OCI-LY7 (cell line): Measurements from ENCODE around the gene THRB. TPM values are rescaled to one million over a fixed set of nuclear protein-coding genes. Genes with fewer than 3 reads are reported as not detected.

Experiments
- BruUV-seq: library from RNA; stranded (reverse); fragments of 400-500 nt; replicated peaks from 2 replicates; lab custom pipeline; 2021; lab: Mats Ljungman, UMichigan
- CTCF ChIA-PET: fragments of 300-600 bp; sonication (Branson Sonifier 250); formaldehyde crosslinking; loops from one replicate; lab custom pipeline; 2022; ENCODE audit warnings: antibody characterized with exemption; ENCODE audit not compliant: unreplicated experiment; lab: Charles Lee
- POLR2A ChIA-PET: fragments of 300-600 bp; sonication (Branson Sonifier 250); formaldehyde crosslinking; loops from one replicate; lab custom pipeline; 2022; ENCODE audit warnings: antibody characterized with exemption; lab: Charles Lee
- DNase-seq: peaks from one replicate; pipeline ENCODE4 v3.0.0-alpha.2; 2015; ENCODE audit warnings: low spot score
- H2AFZ ChIP-seq: fragments of 200-600 bp; sonication (generic), shearing (Covaris generic); 2 replicates; pipeline ENCODE4 v1.6.1; 2014; ENCODE audit warnings: mild to moderate bottlenecking, antibody characterized with exemption, low read length, moderate library complexity
- H3K27ac ChIP-seq: fragments of 200-600 bp; sonication (generic); 2 replicates; pipeline ENCODE4 v1.5.1; 2014; ENCODE audit warnings: mixed run types, low read depth, mild to moderate bottlenecking, moderate library complexity, low read length, inconsistent platforms; ENCODE audit not compliant: poor library complexity, severe bottlenecking
- H3K36me3 ChIP-seq: fragments of 200-600 bp; sonication (generic); 2 replicates; pipeline ENCODE4 v1.6.1; 2014; ENCODE audit warnings: mild to moderate bottlenecking, antibody characterized with exemption, low read length, moderate library complexity, mixed read lengths; ENCODE audit not compliant: insufficient read depth
- H3K4me1 ChIP-seq: fragments of 200-600 bp; sonication (generic); 2 replicates; pipeline ENCODE4 v1.5.1; 2014; ENCODE audit warnings: mild to moderate bottlenecking, low read length; ENCODE audit not compliant: insufficient read depth, poor library complexity, severe bottlenecking
- H3K4me2 ChIP-seq: fragments of 200-600 bp; sonication (generic); 2 replicates; pipeline ENCODE4 v1.6.1; 2014; ENCODE audit warnings: mild to moderate bottlenecking, low read length
- H3K4me3 ChIP-seq: fragments of 200-600 bp; sonication (generic); 2 replicates; pipeline ENCODE4 v1.5.1; 2014; ENCODE audit warnings: mild to moderate bottlenecking, low read depth, low read length; ENCODE audit not compliant: poor library complexity, severe bottlenecking
- H3K79me2 ChIP-seq: fragments of 200-600 bp; sonication (generic); 2 replicates; pipeline ENCODE4 v1.6.1; 2016; ENCODE audit warnings: low read depth, mild to moderate bottlenecking, low read length, moderate library complexity, mixed read lengths; ENCODE audit not compliant: insufficient read depth
- H3K9me2 ChIP-seq: fragments of 200-600 bp; sonication (generic); 2 replicates; pipeline ENCODE4 v1.6.1; 2016; ENCODE audit warnings: mild to moderate bottlenecking, low read length, mixed read lengths; ENCODE audit not compliant: insufficient read depth
- H3K9me3 ChIP-seq: fragments of 200-600 bp; sonication (generic); 2 replicates; pipeline ENCODE4 v1.6.1; 2014; ENCODE audit warnings: mild to moderate bottlenecking, mixed run types, low read length, mixed read lengths
- H4K20me1 ChIP-seq: fragments of 200-600 bp; sonication (generic); 2 replicates; pipeline ENCODE4 v1.6.1; 2014; ENCODE audit warnings: mild to moderate bottlenecking, antibody characterized with exemption, low read length, moderate library complexity, mixed read lengths; ENCODE audit not compliant: insufficient read depth
- EZH2phosphoT487 ChIP-seq: fragments of 200-600 bp; sonication (generic); IDR thresholded peaks from 2 replicates; pipeline ENCODE4 v1.6.1; 2018; ENCODE audit warnings: low read depth, borderline replicate concordance, mild to moderate bottlenecking, mixed run types, antibody characterized with exemption, low read length, moderate library complexity, mixed read lengths
- intact Hi-C: fragments of 100-400 bp; cut with micrococcal nuclease; formaldehyde crosslinking; loops from one replicate; pipeline ENCODE4 v1.10.0; 2022; ENCODE audit not compliant: unreplicated experiment
- total RNA-seq, 2 experiments: library from RNA; depleted of rRNA in 1 of 2; stranded (reverse); fragments of >200 nt in 1 of 2; shearing (Covaris generic) in 1 of 2; gene quantifications; 2 replicates each; pipeline ENCODE4 v1.2.3, GENCODE V29; 2014 to 2022
- TF ChIP-seq, protein P1 (sequence below): fragments of 200-600 bp; sonication (generic); conservative IDR thresholded peaks from 2 replicates; pipeline ENCODE4 v1.5.1; 2014; ENCODE audit warnings: mild to moderate bottlenecking, antibody characterized with exemption, low read length, moderate library complexity, mixed read lengths

THRB gene
- total RNA-seq, 2 experiments from 2014 or later, result not detected

GRCh38 chr3:24476871-24477656 lies 17.6 kb downstream of the THRB start:
- H3K4me2 ChIP-seq, result no peak overlapping the region
- DNase-seq, result no peak
- intact Hi-C loops, result no loop called here
- no TSS peak for BruUV-seq
- POLR2A ChIA-PET, result interaction anchor here (1.2 to 1.3 kb wide), 2 partner anchors 8 to 49 kb away, joined by 3 read pairs; no protein-coding TSS in a partner anchor
- no peaks in the 10 kb centered on the region for H3K4me1 ChIP-seq
- CTCF ChIA-PET, result no interaction called here
- H3K79me2 ChIP-seq, result no peaks in the 10 kb centered on the region
- no peaks in the 10 kb centered on the region for H3K9me3 ChIP-seq
- no peak overlapping the region for H2AFZ ChIP-seq
- H3K27ac ChIP-seq, result no peak overlapping the region
- H3K4me3 ChIP-seq, result no peak overlapping the region
- no peaks in the 10 kb centered on the region for H4K20me1 ChIP-seq
- no peaks in the 10 kb centered on the region for H3K9me2 ChIP-seq
- no peaks in the 10 kb centered on the region for H3K36me3 ChIP-seq
- TF ChIP-seq EZH2phosphoT487, result no peak
- TF ChIP-seq, protein P1, sequence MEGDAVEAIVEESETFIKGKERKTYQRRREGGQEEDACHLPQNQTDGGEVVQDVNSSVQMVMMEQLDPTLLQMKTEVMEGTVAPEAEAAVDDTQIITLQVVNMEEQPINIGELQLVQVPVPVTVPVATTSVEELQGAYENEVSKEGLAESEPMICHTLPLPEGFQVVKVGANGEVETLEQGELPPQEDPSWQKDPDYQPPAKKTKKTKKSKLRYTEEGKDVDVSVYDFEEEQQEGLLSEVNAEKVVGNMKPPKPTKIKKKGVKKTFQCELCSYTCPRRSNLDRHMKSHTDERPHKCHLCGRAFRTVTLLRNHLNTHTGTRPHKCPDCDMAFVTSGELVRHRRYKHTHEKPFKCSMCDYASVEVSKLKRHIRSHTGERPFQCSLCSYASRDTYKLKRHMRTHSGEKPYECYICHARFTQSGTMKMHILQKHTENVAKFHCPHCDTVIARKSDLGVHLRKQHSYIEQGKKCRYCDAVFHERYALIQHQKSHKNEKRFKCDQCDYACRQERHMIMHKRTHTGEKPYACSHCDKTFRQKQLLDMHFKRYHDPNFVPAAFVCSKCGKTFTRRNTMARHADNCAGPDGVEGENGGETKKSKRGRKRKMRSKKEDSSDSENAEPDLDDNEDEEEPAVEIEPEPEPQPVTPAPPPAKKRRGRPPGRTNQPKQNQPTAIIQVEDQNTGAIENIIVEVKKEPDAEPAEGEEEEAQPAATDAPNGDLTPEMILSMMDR, result no peak

DNA sequence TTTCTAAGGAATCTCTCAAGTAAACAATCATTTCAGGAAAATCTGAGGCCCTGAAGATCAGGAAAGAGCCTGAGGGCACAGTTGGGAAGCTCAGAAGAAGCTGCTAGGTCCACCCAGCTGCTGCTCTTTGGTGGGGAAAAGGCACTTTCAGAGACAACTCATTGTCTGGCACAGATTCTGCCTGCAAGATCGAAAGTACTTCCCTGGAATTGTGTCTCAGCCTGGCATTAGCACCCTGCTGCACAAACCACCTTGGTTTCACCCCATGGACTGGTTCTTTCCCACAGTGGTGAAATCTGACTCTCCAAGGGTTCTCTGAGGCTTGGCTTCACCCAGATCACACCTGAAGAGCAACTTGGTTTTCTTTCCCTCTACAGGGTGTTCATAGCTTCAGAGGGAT lies 18.7 kb downstream of the THRB start:
- H4K20me1 ChIP-seq, result no peaks in the 10 kb centered on the region
- H3K36me3 ChIP-seq, result no peaks in the 10 kb centered on the region
- no peaks in the 10 kb centered on the region for H3K9me3 ChIP-seq
- ChIA-PET CTCF (no interaction called here), POLR2A (no interaction called here)
- no peaks in the 10 kb centered on the region for H3K4me1 ChIP-seq
- no peak overlapping the region for H3K4me3 ChIP-seq
- no TSS peak for BruUV-seq
- H2AFZ ChIP-seq, result no peak overlapping the region
- intact Hi-C loops, result no loop called here
- no peak overlapping the region for H3K4me2 ChIP-seq
- no peak overlapping the region for H3K27ac ChIP-seq
- no peaks in the 10 kb centered on the region for H3K79me2 ChIP-seq
- no peak for DNase-seq
- TF ChIP-seq EZH2phosphoT487, result no peak
- TF ChIP-seq, protein P1, result no peak
- H3K9me2 ChIP-seq, result no peaks in the 10 kb centered on the region

DNA sequence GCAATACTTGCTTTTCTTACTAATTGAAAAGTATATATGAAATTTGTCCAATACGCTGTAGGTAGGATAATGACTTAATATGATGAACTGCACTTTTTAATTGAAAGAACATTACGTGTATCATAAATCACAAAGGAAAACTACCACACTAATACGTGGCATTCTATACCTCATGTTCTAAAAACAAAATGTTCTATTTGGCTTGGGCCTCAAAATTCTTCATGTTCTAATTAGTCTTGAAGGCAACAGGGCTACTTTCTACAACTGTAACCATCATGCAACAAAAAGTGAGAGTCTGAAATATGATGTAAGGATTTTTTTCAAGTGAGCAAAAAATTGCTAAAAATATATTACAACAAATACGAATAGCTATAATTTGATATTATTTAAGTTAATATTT lies 19.8 kb downstream of the THRB start:
- Histone ChIP-seq H3K27ac (no peak overlapping the region), H3K36me3 (no peaks in the 10 kb centered on the region), H3K9me2 (no peaks in the 10 kb centered on the region), H3K79me2 (no peaks in the 10 kb centered on the region), H4K20me1 (no peaks in the 10 kb centered on the region), H3K4me2 (no peak overlapping the region), H3K4me1 (no peaks in the 10 kb centered on the region), H3K9me3 (no peaks in the 10 kb centered on the region), H3K4me3 (no peak overlapping the region), H2AFZ (no peak overlapping the region)
- CTCF ChIA-PET, result no interaction called here
- no peak for DNase-seq
- POLR2A ChIA-PET, result no interaction called here
- TF ChIP-seq, protein P1, result no peak
- TF ChIP-seq EZH2phosphoT487, result no peak
- intact Hi-C loops, result no loop called here
- no TSS peak for BruUV-seq
